Mucosa of rectum (tissue), 2 donors: Measurements from ENCODE around the gene CORO1A.
"Not testable (repeated sequence)": the region's sequence is repeated elsewhere in the genome, so short reads cannot be mapped to it uniquely, and the experiment has no call there.

Source experiments
- H3K27ac ChIP-seq, 2 donors: one replicate each; pipeline ENCODE4 v1.7.0; 2013; ENCODE audit warnings: inconsistent platforms in 2 of 2, low read depth in 2 of 2, low read length in 2 of 2
- H3K27me3 ChIP-seq, 2 donors: one replicate each; pipeline ENCODE4 v1.7.0; 2013; ENCODE audit warnings: low read length in 2 of 2; ENCODE audit not compliant: control insufficient read depth in 2 of 2, insufficient read depth in 2 of 2
- H3K36me3 ChIP-seq, 2 donors: one replicate each; pipeline ENCODE4 v1.7.0; 2013; ENCODE audit warnings: low read length in 2 of 2; ENCODE audit not compliant: control insufficient read depth in 2 of 2, insufficient read depth in 2 of 2
- H3K4me1 ChIP-seq, 2 donors: one replicate each; pipeline ENCODE4 v1.7.0; 2013; ENCODE audit warnings: low read length in 2 of 2, mild to moderate bottlenecking in 1 of 2; ENCODE audit not compliant: control insufficient read depth in 2 of 2, insufficient read depth in 2 of 2
- H3K4me3 ChIP-seq, 2 donors: one replicate each; pipeline ENCODE4 v1.7.0; 2013; ENCODE audit warnings: low read length in 2 of 2
- H3K9ac ChIP-seq, 2 donors: one replicate each; pipeline ENCODE4 v1.7.0; 2013; ENCODE audit warnings: low read length in 2 of 2, low read depth in 1 of 2, mild to moderate bottlenecking in 1 of 2
- H3K9me3 ChIP-seq, 2 donors: one replicate each; pipeline ENCODE4 v1.7.0; 2013; ENCODE audit warnings: low read length in 2 of 2; ENCODE audit not compliant: control insufficient read depth in 2 of 2
- donor health status: healthy.
- donor health status: Normal muscosa, but diverticular disease.

CORO1A gene

GRCh38 chr16:30199608-30200343 lies 16.4 kb downstream of the CORO1A start:
- H3K4me1 ChIP-seq, H3K9ac ChIP-seq, H3K36me3 ChIP-seq, H3K4me3 ChIP-seq, H3K9me3 ChIP-seq, H3K27ac ChIP-seq, H3K27me3 ChIP-seq: not testable (repeated sequence)

- not testable (repeated sequence) for H3K27ac ChIP-seq, H3K4me1 ChIP-seq, H3K9ac ChIP-seq, H3K36me3 ChIP-seq, H3K9me3 ChIP-seq, H3K27me3 ChIP-seq
- peak overlapping the region; percentile 48 to 54 for H3K4me3 ChIP-seq
Observed at GRCh38 chr16:30205541-30206236, 22.3 kb downstream of the CORO1A start.

- not testable (repeated sequence) for H3K9ac ChIP-seq, H3K27ac ChIP-seq, H3K27me3 ChIP-seq, H3K36me3 ChIP-seq, H3K4me1 ChIP-seq, H3K9me3 ChIP-seq
- peak overlapping the region in 1 of 2 donors; percentile 54 for H3K4me3 ChIP-seq
Observed at GRCh38 chr16:30206252-30206651, 22.9 kb downstream of the CORO1A start.

- not testable (repeated sequence) for H3K27me3 ChIP-seq, H3K4me3 ChIP-seq, H3K9ac ChIP-seq, H3K27ac ChIP-seq, H3K4me1 ChIP-seq, H3K9me3 ChIP-seq, H3K36me3 ChIP-seq
Observed at GRCh38 chr16:30207063-30207704, 23.8 kb downstream of the CORO1A start.

GRCh38 chr16:30209032-30209431 lies 25.6 kb downstream of the CORO1A start:
- H3K9ac ChIP-seq, H3K27me3 ChIP-seq, H3K9me3 ChIP-seq, H3K27ac ChIP-seq, H3K4me1 ChIP-seq, H3K4me3 ChIP-seq, H3K36me3 ChIP-seq: not testable (repeated sequence)

GRCh38 chr16:30211414-30211813 lies 28.0 kb downstream of the CORO1A start:
- H3K9ac ChIP-seq, H3K27me3 ChIP-seq, H3K27ac ChIP-seq, H3K4me3 ChIP-seq, H3K9me3 ChIP-seq, H3K36me3 ChIP-seq, H3K4me1 ChIP-seq: not testable (repeated sequence)

GRCh38 chr16:30217082-30217481 lies 33.7 kb downstream of the CORO1A start:
- H3K9ac ChIP-seq, result not testable (repeated sequence)

More at GRCh38 chr16:30217082-30217481, 33.7 kb downstream of the CORO1A start:
- H3K4me3 ChIP-seq, H3K4me1 ChIP-seq, H3K9me3 ChIP-seq, H3K27me3 ChIP-seq, H3K36me3 ChIP-seq, H3K27ac ChIP-seq: not testable (repeated sequence)
